HL-60 (cell line): ENCODE measurements around the gene TMEM117.

Experiments
- CTCF ChIP-seq: IDR thresholded peaks from one replicate; pipeline ENCODE4 v1.5.1; 2011; ENCODE audit warnings: low read length, control low read depth, inconsistent platforms; ENCODE audit not compliant: insufficient read depth
- POLR2AphosphoS5 ChIP-seq: IDR thresholded peaks from 2 replicates; pipeline ENCODE4 v1.6.1; 2012; ENCODE audit warnings: low read depth
- TF ChIP-seq, protein P1 (sequence below): IDR thresholded peaks from 2 replicates; pipeline ENCODE4 v1.6.1; 2012; ENCODE audit warnings: low read depth; ENCODE audit not compliant: insufficient replicate concordance

DNA sequence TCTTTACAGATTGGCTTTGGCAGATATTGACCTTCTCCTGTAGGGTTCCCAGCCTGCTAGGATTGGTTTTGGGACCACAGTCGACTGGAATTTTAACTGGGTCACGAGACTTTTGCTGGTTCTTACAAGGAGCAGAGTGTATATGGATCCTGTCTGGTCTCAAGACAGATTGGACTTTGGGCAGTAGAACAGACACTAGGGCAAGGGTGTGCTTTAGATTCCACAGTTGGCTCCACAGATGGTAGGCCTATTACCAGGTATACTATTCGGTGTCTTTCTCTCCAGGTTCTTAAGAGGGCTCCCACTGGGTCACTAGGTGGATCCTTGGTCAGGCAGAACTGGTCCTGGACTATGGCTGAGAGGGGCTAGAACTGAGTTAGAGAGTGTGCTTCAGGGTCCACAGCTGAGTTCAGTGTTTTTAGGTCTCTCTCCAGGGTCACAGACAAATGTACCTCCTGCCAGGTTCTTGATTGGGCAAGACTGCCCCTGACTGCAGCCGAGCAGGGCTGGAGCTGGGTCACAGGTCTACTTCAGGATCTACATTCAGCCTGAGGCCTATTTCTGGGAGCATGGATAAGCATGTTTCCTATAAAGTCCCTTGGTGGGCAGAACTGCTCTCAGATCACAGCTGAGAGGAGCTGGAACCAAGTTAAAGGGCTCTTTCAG, 460.2 kb downstream of the TMEM117 start:
- no peak for TF ChIP-seq CTCF
- TF ChIP-seq POLR2AphosphoS5: no peak
- TF ChIP-seq, protein P1, sequence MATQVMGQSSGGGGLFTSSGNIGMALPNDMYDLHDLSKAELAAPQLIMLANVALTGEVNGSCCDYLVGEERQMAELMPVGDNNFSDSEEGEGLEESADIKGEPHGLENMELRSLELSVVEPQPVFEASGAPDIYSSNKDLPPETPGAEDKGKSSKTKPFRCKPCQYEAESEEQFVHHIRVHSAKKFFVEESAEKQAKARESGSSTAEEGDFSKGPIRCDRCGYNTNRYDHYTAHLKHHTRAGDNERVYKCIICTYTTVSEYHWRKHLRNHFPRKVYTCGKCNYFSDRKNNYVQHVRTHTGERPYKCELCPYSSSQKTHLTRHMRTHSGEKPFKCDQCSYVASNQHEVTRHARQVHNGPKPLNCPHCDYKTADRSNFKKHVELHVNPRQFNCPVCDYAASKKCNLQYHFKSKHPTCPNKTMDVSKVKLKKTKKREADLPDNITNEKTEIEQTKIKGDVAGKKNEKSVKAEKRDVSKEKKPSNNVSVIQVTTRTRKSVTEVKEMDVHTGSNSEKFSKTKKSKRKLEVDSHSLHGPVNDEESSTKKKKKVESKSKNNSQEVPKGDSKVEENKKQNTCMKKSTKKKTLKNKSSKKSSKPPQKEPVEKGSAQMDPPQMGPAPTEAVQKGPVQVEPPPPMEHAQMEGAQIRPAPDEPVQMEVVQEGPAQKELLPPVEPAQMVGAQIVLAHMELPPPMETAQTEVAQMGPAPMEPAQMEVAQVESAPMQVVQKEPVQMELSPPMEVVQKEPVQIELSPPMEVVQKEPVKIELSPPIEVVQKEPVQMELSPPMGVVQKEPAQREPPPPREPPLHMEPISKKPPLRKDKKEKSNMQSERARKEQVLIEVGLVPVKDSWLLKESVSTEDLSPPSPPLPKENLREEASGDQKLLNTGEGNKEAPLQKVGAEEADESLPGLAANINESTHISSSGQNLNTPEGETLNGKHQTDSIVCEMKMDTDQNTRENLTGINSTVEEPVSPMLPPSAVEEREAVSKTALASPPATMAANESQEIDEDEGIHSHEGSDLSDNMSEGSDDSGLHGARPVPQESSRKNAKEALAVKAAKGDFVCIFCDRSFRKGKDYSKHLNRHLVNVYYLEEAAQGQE: no peak
